Fibroblast of skin of scalp (primary cell): ENCODE data around the gene CLTCL1.

Experiments used
- DNase-seq: peaks from one replicate; pipeline ENCODE4 v3.0.0-alpha.2; 2013

CLTCL1 gene

DNA sequence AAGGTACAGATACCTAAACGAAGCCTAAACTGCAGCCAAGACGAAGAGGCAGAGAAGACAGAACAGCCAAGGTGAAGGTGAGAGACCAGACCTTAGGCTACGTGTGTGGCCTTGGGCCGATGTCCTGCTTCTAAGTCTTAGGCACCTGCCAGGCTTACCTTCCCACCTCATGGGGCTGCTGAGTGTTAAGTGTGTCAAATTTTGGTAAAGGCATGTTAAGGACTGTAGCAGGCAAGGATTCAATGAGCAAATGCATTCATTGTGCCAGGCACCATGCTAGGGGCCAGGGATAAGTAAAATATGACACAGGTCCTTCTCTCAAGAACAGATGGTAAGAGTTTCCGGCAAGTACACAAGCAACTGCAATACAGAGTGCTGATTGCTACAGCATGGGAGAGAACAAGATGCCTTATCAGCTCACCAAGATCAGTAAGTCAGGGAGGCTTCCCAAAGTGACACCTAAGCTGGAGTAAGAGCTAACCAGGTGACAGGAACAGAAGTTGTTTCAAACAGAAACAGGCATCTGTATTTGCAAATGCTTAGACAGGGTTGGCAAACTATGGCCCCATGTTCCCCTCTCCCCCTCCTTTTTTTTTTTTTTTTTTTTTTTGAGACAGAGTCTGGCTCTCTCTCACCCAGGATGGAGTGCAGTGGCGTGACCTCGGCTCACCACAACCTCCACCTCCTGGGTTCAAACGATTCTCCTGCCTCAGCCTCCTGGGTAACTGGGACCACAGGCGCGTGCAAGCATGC lies 46.7 kb downstream of the CLTCL1 start:
- DNase-seq, result no peak

DNA sequence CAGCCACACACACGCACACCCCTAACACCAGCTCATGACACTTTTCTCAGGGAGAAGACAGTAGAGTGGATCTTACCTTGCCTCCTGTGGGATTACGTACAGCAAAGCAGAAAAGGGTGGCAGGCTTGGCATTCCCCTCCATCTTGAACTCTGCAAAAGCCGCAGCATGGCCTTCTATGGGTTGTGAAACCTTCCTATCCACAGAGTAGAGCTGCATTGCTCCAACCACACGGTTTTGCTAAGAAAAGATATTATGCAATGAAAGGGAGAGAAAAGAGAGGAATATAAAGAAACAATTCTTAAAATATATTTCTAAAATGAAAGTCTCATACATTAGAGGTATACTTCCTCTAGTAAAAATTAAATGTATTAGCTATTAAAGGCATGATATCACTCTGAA lies 48.8 kb downstream of the CLTCL1 start:
- DNase-seq, result no peak

DNA sequence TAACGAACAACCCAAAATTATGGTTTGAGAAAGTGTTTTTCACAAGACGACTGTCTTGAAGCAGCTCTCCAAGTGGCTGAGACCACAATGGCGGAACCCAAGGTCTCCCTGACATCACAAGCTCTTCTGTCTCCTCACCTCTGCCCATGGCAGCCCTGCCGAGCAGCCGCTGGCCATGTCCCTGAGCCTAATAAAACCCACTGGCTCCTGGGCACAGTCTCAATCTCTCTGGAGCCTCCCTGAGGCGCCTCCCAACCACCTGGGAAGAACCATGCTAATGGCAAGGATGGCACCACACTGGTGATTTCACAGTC lies 50.0 kb downstream of the CLTCL1 start:
- DNase-seq, result no peak

DNA sequence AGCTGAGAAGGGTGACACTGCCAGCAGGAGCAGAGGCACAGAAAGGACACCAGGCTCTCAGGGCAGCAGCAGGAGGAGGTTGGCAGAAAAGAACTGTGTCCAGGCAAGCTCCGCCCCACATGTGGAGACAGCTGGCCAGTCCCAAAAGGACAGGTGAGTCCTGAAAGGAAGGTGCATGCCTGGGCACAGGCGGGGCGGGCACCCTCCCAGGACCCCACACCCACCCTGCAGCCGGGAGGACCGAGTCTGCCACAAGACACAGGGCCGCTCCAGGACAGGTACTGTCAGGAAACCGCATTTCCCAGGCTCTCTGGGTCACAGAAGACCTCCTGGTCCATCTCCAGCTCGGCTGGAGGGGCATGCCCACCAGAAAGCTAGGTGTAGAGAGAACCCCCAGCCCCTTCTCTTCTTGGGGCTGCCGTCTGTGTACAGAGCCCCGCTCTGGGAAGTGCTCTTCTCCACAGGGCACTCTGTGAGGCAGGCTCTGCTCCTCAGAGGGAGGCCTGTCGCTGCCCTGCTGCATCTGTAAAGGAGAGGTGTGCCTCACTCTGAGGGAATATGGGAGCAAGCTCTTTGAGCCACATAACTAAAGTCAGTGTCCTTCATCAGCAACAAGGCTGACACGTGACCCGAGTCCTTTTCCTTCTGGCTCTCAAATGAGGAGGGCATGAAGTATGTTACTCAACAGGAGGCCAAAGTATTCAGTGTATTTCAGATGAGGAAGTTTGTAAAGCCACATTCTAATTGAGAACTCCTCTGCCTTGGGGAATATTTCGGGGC lies 50.5 kb downstream of the CLTCL1 start:
- no peak for DNase-seq

DNA sequence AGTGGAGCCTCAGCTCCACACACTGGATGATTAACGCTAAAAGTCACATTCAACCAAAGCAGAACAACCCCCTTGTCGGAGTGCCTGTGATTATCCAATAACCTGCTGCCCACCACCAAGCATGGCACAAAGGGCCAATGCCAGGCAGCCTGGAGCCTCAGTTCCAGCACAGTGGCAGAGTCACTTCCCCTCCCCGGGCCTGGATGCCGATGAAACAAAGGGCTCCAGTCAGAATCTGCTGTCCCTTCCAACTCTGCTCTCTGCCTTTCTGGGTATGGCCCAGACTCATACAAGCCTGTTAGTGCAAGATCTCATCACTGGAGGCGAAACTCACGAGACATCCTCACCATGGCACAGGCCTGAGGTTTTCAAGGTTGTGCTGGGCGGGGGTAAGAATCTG lies 52.1 kb downstream of the CLTCL1 start:
- no peak for DNase-seq

DNA sequence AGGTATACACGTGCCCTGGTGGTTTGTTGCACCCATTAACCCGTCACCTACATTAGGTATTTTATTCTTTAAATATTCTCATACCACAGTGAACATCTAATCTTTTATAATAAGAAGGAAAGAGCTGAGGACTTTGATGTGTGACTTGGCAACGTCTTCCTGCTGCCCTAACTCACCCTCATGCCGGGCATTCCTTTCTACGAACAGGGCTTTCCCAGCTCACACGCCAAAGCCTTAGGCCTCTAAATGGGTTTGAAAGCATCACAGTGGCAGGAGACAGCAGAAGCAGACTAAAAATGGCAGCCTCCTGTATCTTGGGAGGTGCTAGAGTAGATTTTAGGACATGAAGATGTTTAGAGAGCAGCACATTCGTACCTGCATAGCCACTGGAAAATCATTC lies 52.6 kb downstream of the CLTCL1 start:
- DNase-seq, result peak; percentile 14

DNA sequence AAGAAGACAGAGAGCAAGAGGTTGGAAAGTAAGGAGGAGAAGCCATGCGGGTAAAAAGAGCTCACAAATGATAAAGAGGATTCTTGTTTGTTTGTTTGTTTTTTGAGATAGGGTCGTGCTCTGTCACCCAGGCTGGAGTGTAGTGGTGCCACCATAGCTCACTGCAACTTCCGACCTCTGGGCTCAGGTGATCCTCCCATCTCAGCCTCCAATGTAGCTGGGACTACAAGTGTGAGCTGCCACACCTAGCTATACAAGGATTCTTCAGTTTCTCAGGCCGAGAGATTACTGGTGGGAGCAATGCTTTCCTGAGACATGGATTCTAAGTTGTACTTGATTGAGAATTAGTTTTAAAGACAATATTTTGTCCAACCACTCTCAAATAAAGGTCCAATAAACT lies 55.6 kb downstream of the CLTCL1 start:
- DNase-seq, result no peak

DNA sequence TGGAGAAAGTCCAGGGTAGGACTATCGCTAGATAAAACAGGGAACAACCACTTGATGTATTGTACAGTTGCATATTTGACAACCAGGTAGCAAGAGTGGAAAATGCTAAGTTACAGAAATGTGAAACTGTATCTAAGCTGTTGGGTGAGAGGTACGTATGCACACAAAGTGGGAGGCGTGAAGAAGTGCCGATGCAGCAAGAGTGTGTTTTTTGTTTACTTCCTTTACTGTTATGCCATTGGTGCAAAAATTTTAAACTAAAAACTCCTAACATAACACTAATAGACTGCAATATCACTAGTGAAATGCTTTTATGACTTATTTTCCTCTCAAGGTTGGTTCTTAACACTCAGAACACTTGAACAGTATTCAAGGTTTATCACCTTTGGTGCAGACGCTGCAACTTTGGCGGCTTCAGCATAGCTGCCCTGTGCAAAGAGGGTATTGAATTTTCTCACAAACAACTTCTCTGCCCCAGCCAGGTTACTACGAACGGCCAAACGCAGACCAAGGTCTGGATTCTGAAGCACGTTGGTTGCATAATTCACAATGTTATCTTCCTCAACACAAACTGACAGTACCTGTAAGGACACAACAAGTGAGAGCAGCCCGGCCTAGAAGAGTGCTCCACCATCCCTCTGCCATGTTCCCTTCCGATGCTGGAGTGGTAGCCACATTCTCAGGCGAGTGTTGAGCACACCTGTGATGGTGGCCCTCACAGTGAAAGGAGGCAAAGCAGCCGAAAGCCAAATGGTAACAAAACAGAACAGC lies 57.2 kb downstream of the CLTCL1 start:
- DNase-seq, result no peak

DNA sequence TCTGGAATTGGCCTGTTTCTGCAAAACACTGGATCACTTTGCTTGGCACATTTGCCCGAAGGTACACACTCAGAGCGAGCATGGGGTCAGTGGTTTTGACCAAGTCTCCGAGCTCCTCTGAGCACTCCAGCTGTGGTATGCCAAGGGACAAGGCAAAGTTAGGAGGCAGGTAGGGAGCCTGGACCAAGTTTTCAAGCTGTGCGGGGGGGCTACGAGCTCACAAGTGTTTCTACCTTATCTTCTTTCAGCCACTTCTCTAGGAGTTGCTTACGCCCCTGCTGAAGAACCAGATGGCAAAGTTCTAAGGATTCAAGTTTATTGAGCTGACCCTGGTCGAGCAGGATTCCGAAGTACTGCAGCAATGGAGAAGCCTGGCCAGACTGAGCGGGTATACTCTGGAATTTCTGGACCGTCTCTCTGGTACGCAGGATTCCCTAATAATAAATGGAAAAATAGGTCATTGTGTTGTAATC lies 58.3 kb downstream of the CLTCL1 start:
- DNase-seq, result no peak

DNA sequence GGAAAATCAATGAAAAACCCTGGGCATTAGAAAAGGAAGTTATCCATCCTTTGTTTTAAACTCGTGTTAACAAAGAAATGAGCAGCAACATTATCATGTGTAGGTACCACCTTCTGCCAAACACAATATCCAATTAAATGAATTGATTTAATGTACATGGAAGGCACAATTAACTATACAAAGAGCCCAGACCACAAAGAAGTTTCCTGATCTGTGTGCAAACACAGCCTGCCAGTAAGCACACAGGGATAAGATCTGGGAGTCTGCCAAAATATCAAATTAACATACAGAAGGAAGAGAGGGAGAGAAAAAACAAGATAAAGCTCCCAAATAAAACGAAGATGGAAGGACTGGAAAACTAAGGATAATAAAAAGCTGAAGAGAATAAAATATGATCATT lies 58.9 kb downstream of the CLTCL1 start:
- DNase-seq, result no peak

DNA sequence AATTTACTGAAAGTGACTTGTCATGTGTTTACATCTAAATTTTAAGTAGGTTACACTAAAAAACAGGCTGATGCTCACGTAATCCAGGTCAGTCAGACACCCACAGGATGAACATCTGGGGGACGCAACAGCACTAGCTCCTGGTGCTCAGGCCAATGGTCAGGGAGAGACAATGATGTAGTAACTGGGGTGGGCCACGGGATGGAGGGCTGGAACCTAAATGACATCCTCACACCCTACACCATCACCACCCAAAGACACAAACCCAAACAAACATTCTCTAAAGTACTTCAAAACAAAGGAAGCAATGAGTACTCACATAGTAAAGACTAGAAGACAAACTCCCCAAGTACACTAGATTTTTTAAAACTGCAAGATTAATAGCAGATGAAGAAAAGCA lies 59.5 kb downstream of the CLTCL1 start:
- DNase-seq, result no peak

DNA sequence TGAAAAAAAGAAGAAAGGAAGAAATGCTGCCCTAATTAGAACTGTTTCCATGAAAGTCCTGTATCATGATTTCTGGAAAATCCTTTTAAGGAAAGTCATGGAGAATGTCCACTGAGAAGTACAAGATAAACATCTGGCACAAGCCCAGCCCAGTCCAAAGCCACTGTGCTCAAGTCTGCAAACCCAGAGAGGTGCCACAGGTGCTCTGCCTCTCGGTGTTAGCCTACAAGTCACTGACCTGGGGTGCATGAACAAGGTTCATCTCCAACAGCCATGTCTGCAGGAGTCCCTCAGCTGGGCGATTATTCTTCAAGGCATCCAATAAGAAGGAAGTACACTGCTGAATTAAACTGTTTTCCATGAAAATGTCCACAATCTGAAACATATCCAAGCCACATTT lies 61.9 kb downstream of the CLTCL1 start:
- no peak for DNase-seq

DNA sequence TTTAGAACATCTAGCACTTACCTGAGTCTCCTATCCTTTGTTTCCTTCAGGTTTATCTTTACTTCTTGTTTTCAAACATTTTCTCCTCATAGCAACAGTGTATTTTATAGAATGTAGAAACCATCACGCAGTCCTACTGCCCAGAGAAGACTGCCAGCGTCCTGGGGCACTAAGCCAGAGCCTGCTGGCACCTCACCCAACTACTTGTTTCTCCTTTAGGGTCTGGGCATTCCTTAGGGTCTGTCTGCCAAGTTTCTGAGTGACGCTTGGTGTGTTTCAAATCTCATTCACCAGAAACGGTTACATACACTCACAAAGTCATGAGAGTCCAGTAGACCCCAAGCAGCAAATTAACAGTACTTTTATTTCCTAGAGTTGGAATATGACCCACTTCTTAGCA lies 63.3 kb downstream of the CLTCL1 start:
- DNase-seq, result no peak

DNA sequence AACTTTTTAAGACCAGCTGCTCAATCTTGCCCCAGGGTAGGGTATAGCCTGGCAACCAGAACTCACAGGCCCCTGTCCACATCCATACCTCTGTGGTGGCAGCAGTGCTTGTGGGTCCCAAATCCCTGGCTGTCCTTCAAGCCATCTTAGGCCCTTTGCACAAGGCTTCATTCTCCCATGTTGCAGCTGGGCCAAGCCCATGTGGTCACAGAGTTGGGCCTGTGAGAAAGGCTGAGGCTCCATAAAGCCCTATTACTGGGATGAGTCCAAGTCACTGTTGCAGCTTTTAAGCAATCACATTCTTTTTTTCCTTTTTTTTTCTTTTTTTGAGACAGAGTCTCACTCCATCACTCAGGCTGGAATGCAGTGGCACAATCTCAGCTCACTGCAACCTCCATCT lies 65.1 kb downstream of the CLTCL1 start:
- no peak for DNase-seq

DNA sequence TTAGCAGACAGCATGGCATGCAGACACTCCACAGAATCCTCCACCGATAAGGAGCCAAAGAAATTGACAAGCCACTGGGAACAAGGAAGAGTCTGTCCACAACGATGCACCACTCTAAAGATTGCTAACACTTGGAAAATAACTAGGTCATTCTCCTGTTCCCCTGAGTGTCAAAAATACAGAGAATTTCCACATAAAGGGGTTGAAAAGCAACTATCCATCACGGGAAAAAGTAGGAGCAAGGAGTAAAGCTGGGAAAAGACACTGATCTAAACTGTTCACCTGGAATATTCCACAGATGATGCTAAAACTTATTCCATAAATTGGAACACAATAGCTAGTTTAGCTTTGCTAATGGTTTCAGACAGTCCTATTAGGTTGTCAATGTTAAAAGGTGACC lies 66.0 kb downstream of the CLTCL1 start:
- DNase-seq, result no peak

DNA sequence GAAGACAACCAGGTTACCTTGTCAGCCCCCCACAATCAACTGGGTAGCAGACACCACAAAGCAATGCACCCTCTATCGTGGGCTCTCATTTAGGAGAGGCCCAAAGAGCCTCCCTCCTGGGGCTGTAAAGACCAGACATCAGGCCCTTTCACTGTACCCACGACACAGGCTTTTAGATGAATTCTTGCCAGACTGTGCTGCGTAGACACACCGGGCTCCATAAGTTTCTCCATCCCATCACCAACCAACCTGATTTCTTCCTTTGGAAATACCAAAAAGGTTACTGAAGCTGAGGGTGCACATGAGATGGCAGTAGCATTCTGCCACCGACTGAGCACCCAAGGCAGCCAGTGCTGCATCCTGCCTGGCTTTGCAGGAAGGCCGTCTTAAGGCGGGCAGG lies 66.5 kb downstream of the CLTCL1 start:
- no peak for DNase-seq

DNA sequence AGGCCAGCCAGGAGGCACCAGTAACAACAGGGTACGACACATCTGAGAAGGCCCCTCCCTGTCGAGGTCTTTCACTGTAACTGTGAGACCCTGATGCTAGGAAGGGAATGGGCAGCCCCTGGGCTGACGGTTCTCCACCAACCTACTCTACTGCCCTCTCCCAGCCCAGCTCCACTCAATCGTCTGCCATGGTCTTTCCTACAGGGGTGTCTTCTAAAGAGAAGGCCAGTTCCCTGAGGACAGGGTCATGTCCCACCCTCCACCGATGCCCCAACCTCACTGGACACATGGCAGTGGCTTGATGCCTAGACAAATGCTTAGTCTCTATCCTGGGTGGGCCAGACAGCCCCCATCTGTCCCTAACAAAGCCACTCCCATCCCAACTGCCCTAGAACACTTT lies 67.0 kb downstream of the CLTCL1 start:
- no peak for DNase-seq

DNA sequence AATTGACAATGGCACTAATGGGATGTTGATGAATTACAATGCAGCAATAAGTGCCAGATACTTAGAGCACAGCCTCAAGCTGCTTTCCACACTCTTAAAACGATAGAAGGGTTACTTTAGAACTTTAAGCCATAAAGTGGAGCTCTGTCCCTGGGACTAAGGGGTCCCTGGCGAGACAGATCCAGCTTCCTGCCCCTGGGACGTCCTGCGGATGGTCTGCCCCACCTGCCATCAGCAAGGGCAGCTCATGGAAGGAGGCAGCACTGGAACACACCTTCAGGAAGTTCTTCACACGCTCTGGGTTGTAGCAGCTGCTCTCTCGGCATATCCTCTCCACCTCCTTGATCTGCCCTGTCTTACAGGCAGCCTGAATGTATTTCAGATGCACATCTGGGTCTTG lies 67.9 kb downstream of the CLTCL1 start:
- no peak for DNase-seq

DNA sequence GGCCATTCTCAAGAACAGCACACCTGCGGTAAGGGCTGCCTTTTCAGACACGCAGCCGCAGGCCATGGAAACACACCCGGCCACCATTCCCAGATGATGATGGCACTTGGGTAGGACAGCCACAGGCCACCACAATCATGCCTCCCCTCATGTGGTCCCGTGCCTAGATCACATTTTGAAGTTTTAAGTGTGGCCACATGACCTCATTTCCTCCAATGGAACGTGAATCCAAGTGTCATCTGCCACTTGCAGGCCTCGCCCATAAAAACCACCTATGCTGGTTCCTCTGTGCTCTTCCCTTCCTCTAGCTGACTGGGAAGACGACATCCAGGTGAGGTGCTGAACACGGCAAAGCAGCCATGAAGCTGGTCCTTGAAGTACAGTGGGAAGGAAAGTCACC lies 68.4 kb downstream of the CLTCL1 start:
- no peak for DNase-seq

DNA sequence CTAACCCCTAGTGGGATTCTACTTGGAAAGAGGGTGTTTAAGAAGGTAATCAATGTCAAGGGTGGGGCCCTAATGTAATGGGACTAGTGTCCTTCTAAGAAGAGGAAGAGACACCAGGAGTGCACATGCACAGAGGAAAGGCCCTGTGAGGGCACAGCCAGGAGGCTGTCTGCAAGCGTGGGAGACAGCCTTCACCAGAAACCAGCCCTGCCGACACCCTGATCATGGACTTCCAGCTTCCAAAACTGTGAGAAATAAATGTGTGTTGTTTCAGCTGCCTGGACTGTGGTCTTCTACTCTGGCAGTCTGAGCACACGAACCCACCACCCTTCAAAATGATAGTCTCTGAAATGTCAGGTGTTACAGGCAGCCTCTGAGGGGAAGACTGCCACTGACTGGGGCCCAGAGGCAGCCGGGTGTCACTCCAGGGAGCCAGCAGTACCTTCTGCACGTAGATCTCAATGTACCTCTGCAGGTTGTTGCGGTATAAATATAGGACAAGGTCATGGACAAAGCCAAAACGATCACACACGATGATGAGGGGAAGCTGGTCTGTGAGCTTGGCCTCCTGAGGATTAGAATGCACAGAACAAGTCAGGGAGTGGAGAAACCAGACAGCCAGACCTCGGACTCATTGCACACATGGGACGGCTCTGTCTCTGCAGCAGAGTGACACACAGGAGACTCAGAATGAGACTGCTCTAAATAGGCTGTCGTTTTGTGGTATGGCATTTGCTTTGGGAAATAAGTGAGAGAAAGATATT lies 69.1 kb downstream of the CLTCL1 start:
- no peak for DNase-seq

DNA sequence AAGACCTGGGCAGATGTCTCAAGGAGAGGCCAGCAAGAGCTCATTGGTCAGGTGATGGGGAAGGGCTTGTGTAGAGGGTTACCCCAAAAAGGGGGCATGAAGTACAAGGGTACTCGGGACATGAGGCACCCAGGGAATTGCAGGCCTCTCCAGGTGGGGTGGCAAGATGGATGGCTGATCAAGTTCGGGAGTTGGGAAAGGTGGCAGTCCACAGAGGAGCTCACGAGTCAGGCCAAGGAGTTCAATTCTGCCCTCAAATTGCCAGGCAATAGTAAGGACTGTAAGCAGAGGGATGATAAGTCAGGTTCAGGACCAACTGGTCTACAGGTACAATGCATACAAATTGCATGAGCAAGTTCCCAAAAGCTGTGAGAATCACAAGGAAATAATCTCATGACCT lies 70.7 kb downstream of the CLTCL1 start:
- no peak for DNase-seq

DNA sequence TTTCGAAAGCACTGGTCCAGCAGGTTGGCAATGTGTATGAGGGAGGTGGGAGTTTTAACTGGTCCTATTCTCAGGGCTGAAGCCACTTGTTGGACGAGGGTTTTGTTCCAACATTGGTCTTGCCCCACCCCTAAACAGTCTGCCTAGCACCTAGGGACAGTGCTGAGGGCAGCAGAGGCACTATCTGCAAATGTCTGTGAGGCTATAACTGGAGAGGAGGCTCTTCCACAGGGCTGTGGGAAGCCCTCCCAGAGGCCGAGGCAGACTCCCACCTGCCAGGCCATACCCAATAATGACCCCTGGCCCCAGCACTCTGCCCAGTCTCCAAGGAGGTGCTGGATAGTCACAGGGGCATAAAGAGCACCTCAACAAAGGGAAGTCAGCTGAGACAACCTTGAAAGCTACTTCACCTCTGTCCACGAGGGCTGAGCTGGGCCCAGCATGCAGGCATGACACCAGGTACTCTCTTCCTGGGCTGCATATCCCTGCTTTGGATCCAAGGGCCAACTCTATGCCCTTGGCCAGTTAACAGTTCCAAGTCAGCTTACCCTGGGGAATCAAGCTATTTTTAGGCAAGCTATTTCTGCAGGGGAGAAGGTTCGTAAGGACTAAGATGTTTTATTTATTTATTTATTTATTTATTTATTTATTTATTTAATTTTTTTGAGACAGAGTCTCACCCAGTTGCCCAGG lies 72.8 kb downstream of the CLTCL1 start:
- DNase-seq, result no peak
